HCT116 (cell line): ENCODE data around the gene SNRNP70.

ENCODE experiments used
- CTCF ChIP-seq, 3 experiments: fragments of 200-600 bp in 1 of 3; sonication (generic) in 1 of 3; IDR thresholded peaks in 2 of 3; conservative IDR thresholded peaks in 1 of 3; 2 replicates each; pipeline ENCODE4 v1.5.1; 2012 to 2017; ENCODE audit warnings: low read depth in 2 of 3, low read length in 2 of 3, antibody characterized with exemption in 1 of 3, borderline replicate concordance in 1 of 3, control low read depth in 1 of 3, mild to moderate bottlenecking in 1 of 3, mixed read lengths in 1 of 3, mixed run types in 1 of 3, moderate library complexity in 1 of 3; ENCODE audit not compliant: insufficient read depth in 1 of 3
- EGR1 ChIP-seq: IDR thresholded peaks from 2 replicates; pipeline ENCODE4 v1.6.1; 2012; ENCODE audit warnings: low read depth
- POLR2AphosphoS5 ChIP-seq: IDR thresholded peaks from 2 replicates; pipeline ENCODE4 v1.6.1; 2011; ENCODE audit warnings: mild to moderate bottlenecking, low read depth, low read length, moderate library complexity
- RAD21 ChIP-seq: IDR thresholded peaks from 2 replicates; pipeline ENCODE4 v1.6.1; 2012; ENCODE audit warnings: low read depth, mild to moderate bottlenecking
- REST ChIP-seq: IDR thresholded peaks from 2 replicates; pipeline ENCODE4 v1.6.1; 2012; ENCODE audit warnings: low read depth
- SIN3A ChIP-seq: IDR thresholded peaks from 2 replicates; pipeline ENCODE4 v1.6.1; 2012; ENCODE audit warnings: low read depth

GRCh38 chr19:49059053-49059452 is 26.2 kb upstream of the SNRNP70 start:
- TF ChIP-seq CTCF (IDR thresholded peaks at IDR 0.05 in 2 of 3, conservative IDR thresholded peaks at IDR 0.05 in 1 of 3; ENCODE audit: borderline replicate concordance in 1 of 3, insufficient read depth in 1 of 3, low read depth in 2 of 3, low read length in 2 of 3) (no peak), SIN3A (no peak), EGR1 (no peak), RAD21 (no peak), POLR2AphosphoS5 (no peak), REST (no peak)
